Kidney tubule cell (primary cell): ENCODE measurements around the gene PIK3R3.
"Not testable (repeated sequence)": the region's sequence is repeated elsewhere in the genome, so short reads cannot be mapped to it uniquely, and the experiment has no call there.

Source experiments
- DNase-seq: peaks from one replicate; pipeline ENCODE4 v3.0.0-alpha.2; 2018; ENCODE audit warnings: low spot score

The PIK3R3 gene

GRCh38 chr1:46102769-46103476, 29.5 kb downstream of the PIK3R3 start:
- DNase-seq: no peak

GRCh38 chr1:46099215-46099614, 33.2 kb downstream of the PIK3R3 start:
- DNase-seq: no peak

- DNase-seq: no peak
These were observed 34.3 kb downstream of the PIK3R3 start for GRCh38 chr1:46098027-46098712.

DNA sequence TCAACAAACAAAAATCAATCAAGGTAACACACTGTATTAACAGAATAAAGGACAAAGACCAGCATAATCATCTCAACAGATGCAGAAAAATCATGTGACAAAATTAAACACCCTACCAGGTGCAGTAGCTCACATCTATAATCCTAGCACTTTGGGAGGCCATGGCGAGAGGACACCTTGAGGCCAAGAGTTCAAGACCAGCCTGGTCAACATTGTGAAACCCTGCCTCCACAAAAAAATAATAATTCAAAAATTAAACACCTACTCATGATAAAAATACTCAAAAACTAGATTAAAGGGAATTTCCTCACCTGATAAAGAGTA, 35.3 kb downstream of the PIK3R3 start:
- no peak for DNase-seq

DNA sequence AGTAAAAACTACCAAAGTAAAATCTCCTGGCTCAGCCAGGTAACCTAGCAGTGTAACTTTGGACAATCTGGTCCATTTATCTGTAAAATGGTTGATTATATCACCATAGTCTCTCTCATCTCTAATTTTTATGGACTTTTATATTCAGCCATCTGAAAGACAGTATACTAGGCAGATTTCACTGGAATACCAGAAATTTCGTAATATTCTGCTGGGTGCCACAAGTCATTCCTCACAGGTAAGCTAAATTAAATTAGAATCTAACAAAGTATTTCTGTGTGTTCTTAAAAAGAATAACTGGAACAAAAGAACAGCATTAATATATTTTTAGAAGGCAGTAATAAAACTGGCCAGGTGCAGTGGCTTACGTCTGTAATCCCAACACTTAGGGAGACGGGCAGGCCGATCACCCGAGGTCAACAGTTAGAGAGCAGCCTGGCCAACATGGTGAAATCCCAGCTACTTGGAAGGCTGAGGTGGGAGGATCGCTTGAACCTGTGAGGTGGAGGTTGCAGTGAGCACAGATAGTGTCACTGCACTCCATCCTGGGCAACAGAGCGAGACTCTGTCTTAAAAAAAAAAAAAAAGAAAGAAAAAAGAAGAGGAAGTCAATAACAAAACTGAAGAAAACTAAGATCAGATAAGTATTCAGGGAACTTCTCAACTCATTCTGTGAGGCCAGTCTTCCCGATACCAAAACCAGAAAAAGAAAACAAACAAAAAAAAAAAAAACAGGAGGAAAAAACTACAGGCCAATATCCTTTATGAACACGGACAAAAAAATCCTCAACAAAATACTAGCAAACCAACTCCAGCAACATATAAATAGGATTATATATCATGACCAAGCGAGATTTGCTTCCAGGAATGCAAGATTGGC, 35.9 kb downstream of the PIK3R3 start:
- no peak for DNase-seq

DNA sequence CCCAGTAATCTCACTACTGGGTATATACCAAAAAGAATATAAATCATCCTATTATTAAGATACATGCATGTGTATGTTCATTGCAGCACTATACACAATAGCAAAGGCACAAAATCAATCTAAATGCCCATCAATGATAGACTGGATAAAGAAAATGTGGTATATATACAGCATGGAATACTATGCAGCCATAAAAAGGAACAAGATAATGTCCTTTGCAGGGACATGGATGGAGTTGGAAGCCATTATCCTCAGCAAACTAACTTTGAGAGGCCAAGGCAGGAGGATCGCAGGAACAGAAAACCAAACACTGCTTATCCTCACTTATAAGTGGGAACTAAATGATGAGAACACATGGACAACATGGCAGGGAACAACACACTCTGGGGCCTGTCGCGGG, 37.3 kb downstream of the PIK3R3 start:
- not testable (repeated sequence) for DNase-seq

DNA sequence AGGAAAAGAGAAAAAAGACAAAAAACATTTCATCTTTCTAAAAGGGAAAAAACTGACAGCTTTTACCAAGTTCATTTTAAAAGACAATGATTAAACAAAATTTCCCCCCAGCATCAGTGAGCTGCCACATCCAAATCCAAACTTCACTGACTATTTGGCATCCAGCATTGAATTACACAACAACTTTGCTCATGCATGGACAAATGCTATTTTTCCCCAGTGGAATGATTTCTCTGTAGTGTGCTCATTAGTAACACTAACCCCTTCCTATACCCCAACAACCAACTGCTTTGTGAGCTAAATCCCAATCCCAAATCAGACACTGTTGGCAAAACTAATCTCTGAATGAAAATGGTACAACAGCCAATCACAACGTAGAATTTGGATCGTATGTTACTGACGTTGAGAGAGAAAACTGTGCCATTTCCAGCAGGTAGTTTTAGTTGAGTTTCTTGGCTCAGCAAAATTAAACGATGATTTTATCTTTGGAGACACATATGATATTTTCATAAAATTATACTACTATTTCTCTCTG, 37.9 kb downstream of the PIK3R3 start:
- no peak for DNase-seq

DNA sequence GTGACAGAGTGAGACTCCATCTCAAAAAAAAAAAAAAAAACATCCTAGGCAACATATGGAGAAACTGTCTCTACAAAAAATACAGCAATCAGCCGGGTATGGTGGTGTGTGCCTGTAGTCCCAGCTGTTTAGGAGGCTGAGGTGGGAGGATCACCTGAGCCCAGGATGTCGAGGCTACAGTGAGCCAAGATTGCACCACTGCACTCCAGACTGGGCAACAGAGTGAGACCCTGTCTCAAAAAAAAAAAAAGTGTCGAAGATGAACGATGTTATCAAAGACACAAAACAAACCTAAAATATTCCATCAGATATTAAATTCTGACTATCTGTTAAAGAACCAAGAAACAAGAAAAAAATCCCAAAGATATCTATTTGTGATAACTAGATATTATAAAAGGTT, 38.6 kb downstream of the PIK3R3 start:
- DNase-seq: not testable (repeated sequence)

- no peak for DNase-seq
These were observed 44.5 kb downstream of the PIK3R3 start for GRCh38 chr1:46087891-46088290.

DNA sequence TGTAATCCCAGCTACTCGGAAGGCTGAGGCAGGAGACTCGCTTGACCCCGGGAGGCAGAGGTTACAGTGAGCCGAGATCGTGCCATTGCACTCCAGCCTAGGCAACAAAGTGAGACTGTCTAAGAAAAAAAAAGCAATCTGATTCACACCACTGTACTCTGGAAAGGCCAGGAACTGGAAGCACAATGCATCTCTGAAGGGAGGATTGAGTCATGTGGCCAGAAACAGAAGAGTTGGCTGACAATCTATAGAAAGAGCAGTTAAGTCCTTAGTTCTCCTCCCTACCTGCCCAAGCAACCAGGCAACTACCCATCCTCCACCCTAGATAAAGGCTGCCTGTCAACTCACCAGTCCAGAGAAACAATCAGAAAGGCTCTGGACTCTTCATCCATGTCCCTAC, 45.9 kb downstream of the PIK3R3 start:
- no peak for DNase-seq

GRCh38 chr1:46084553-46085451, 47.6 kb downstream of the PIK3R3 start:
- peak; percentile 49 for DNase-seq

DNA sequence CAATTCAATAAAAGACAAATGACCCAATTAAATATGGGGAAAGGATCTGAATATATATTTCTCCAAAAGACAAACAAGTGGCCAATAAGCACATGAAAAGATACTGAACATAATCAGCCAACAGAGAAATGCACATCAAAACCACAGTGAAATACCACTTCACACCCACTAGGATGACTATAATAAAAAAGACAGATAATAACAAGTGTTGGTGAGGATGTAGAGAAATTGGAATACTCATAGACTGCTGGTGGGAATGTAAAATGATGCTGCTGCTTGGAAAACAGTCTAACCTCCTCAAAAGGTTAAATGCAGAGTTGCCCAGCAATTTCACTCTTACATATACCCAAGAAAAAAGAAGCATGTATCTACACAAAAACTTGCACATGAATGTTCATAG, 48.9 kb downstream of the PIK3R3 start:
- DNase-seq: no peak

GRCh38 chr1:46081619-46082018, 50.8 kb downstream of the PIK3R3 start:
- no peak for DNase-seq

- DNase-seq: no peak
These were observed 51.2 kb downstream of the PIK3R3 start for GRCh38 chr1:46081206-46081605.

DNA sequence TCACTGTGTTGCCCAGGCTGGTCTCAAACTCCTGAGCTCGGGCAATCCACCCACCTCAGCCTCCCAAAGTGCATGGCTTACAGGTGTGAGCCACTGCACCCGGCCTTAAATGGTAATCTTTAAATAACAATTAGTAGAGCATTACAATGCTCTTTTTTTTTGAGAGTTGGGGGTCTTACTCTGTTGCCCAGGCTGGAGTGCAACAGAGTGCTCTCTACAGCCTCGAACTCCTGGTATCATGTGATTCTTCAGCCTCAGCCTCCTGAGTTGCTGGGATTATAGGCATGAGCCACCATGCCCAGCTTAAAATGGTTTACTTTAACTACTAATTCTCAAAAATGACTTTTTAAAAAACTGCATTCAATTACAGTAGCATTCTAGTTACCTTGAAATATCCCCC, 52.2 kb downstream of the PIK3R3 start:
- no peak for DNase-seq

- no peak for DNase-seq
These were observed 54.8 kb downstream of the PIK3R3 start for GRCh38 chr1:46077644-46078043.

GRCh38 chr1:46076343-46076742, 56.1 kb downstream of the PIK3R3 start:
- DNase-seq: no peak

DNA sequence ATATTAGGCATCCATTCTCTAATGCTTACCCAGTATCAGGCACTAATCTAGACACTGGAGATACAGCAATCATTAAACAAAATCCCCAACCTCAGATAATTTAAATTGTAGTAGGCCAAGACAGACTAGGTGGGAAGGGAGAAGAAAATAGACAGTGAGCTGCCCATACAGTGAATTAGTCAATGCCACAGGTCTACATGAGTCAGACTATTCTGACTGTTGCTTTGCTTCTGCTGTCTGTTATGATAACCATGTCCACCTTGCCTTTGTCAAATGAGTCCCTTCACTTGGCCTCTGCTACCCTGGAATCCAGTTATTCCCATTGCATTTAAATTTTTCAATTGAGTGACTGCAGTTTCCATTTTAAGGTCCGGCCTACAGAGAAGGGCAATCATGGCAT, 59.5 kb downstream of the PIK3R3 start:
- peak; percentile 65 for DNase-seq

- no peak for DNase-seq
These were observed 62.1 kb downstream of the PIK3R3 start for GRCh38 chr1:46070164-46070814.

- DNase-seq: no peak
These were observed 63.9 kb downstream of the PIK3R3 start for GRCh38 chr1:46068525-46068924.

GRCh38 chr1:46067652-46068051, 64.8 kb downstream of the PIK3R3 start:
- peak; percentile 58 for DNase-seq
